GM12872 (cell line): Measurements from ENCODE around the gene VANGL2.

Experiments used
- CTCF ChIP-seq: IDR thresholded peaks from 3 replicates; pipeline ENCODE4 v1.5.1; 2011; ENCODE audit warnings: low read depth, mild to moderate bottlenecking, low read length, moderate library complexity; ENCODE audit not compliant: insufficient read depth

Gene VANGL2

GRCh38 chr1:160371756-160372155 lies 28.6 kb upstream of the VANGL2 start:
- no peak for TF ChIP-seq CTCF

- no peak for TF ChIP-seq CTCF
These were observed 26.7 kb upstream of the VANGL2 start for GRCh38 chr1:160373696-160374095.

- TF ChIP-seq CTCF: no peak
These were observed 25.9 kb upstream of the VANGL2 start for GRCh38 chr1:160374306-160375110.

- TF ChIP-seq CTCF: no peak
These were observed 24.4 kb upstream of the VANGL2 start for GRCh38 chr1:160375788-160376524.

GRCh38 chr1:160376525-160377131 lies 23.7 kb upstream of the VANGL2 start:
- TF ChIP-seq CTCF: peak; percentile 99

GRCh38 chr1:160377585-160378206 lies 22.7 kb upstream of the VANGL2 start:
- TF ChIP-seq CTCF: no peak

GRCh38 chr1:160394673-160395072 lies 5.7 kb upstream of the VANGL2 start:
- no peak for TF ChIP-seq CTCF
